NB4 (cell line): ENCODE results near the gene PARD3.
A peak's percentile ranks its signal among the peaks of the same experiment; 100 is the strongest.

Experiments used
- DNase-seq: peaks from one replicate; pipeline ENCODE4 v3.0.0; 2010; ENCODE audit warnings: low read depth
- H3K4me3 ChIP-seq: one replicate; pipeline ENCODE4 v1.5.1; 2011; ENCODE audit warnings: mild to moderate bottlenecking, low read depth, low read length, moderate library complexity
- CTCF ChIP-seq: IDR thresholded peaks from one replicate; pipeline ENCODE4 v1.5.1; 2012; ENCODE audit warnings: low read depth, low read length
- MAX ChIP-seq: IDR thresholded peaks from 2 replicates; pipeline ENCODE4 v1.6.1; 2011; ENCODE audit warnings: low read depth, low read length
- MYC ChIP-seq: IDR thresholded peaks from 2 replicates; pipeline ENCODE4 v1.6.1; 2011; ENCODE audit warnings: low read depth, low read length
- POLR2A ChIP-seq: IDR thresholded peaks from 2 replicates; pipeline ENCODE4 v1.6.1; 2011; ENCODE audit warnings: mild to moderate bottlenecking; ENCODE audit not compliant: insufficient read length; ENCODE audit errors: extremely low read depth

Gene PARD3

GRCh38 chr10:34821587-34822585 is 6.8 kb upstream of the PARD3 start:
- DNase-seq, result no peak
- H3K4me3 ChIP-seq, result no peak overlapping the region
- TF ChIP-seq MAX (no peak), CTCF (no peak), MYC (no peak), POLR2A (no peak)

- DNase-seq, result no peak
- no peak overlapping the region for H3K4me3 ChIP-seq
- TF ChIP-seq MAX (no peak), CTCF (no peak), POLR2A (no peak), MYC (no peak)
Observed at GRCh38 chr10:34817586-34817985, 2.5 kb upstream of the PARD3 start.

GRCh38 chr10:34817054-34817453 is 2.0 kb upstream of the PARD3 start:
- no peak for TF ChIP-seq MYC
- TF ChIP-seq POLR2A, result no peak
- TF ChIP-seq CTCF, result no peak
- no peak for TF ChIP-seq MAX
- no peak for DNase-seq
- no peak overlapping the region for H3K4me3 ChIP-seq

- no peak overlapping the region for H3K4me3 ChIP-seq
- TF ChIP-seq POLR2A (no peak), MYC (no peak), MAX (no peak), CTCF (no peak)
- peak; percentile 38 for DNase-seq
Observed at GRCh38 chr10:34816501-34817002, 1.5 kb upstream of the PARD3 start.

GRCh38 chr10:34816085-34816496 is 995 bp upstream of the PARD3 start:
- DNase-seq, result peak; percentile 18
- H3K4me3 ChIP-seq, result peak overlapping the region; percentile 40
- TF ChIP-seq POLR2A, result no peak
- TF ChIP-seq MAX, result no peak

- H3K4me3 ChIP-seq, result peak overlapping the region; percentile 59
- TF ChIP-seq POLR2A (no peak), MAX (no peak), MYC (no peak), CTCF (no peak)
- DNase-seq, result no peak
Observed at GRCh38 chr10:34814913-34815184, 247 bp downstream of the PARD3 start.
